GM23338 (cell line): ENCODE data around the gene ZFYVE26. TPM values are rescaled to one million over a fixed set of nuclear protein-coding genes. Genes with fewer than 3 reads are reported as not detected.

Experiments used
- ATAC-seq: fragments of 200-7000 bp; cut with Tn5 transposase; 3 replicates; pipeline ENCODE4 v1.9.1; 2020
- DNase-seq: peaks from one replicate; pipeline ENCODE4 v3.0.0-alpha.2; 2015; ENCODE audit warnings: low spot score
- H2AFZ ChIP-seq: fragments of 200-600 bp; sonication (generic); 2 replicates; pipeline ENCODE4 v1.8.0; 2016; ENCODE audit warnings: antibody characterized with exemption, mild to moderate bottlenecking, moderate library complexity
- H3F3A ChIP-seq: fragments of 200-600 bp; sonication (generic); replicated peaks from 2 replicates; pipeline ENCODE4 v1.8.0; 2017; ENCODE audit warnings: antibody characterized with exemption, mixed run types, low read depth
- H3K27ac ChIP-seq: fragments of 200-600 bp; sonication (generic); 2 replicates; pipeline ENCODE4 v1.6.1; 2016; ENCODE audit warnings: low read depth
- H3K27me3 ChIP-seq: fragments of 200-600 bp; sonication (generic); 2 replicates; pipeline ENCODE4 v1.8.0; 2016; ENCODE audit warnings: mild to moderate bottlenecking, mixed run types, moderate library complexity; ENCODE audit not compliant: insufficient read depth
- H3K36me3 ChIP-seq: fragments of 200-600 bp; sonication (generic); 2 replicates; pipeline ENCODE4 v1.8.0; 2016; ENCODE audit warnings: mild to moderate bottlenecking; ENCODE audit not compliant: insufficient read depth
- H3K4me1 ChIP-seq: fragments of 200-600 bp; sonication (generic); 2 replicates; pipeline ENCODE4 v1.8.0; 2016; ENCODE audit warnings: mild to moderate bottlenecking, moderate library complexity; ENCODE audit not compliant: insufficient read depth
- H3K4me2 ChIP-seq: fragments of 200-600 bp; sonication (generic); 2 replicates; pipeline ENCODE4 v1.7.1; 2017; ENCODE audit warnings: mixed run types
- H3K4me3 ChIP-seq: fragments of 200-600 bp; sonication (generic); 2 replicates; pipeline ENCODE4 v1.6.1; 2016; ENCODE audit warnings: mixed run types
- H3K79me2 ChIP-seq: fragments of 200-600 bp; sonication (generic); replicated peaks from 2 replicates; pipeline ENCODE4 v1.8.0; 2017; ENCODE audit warnings: mild to moderate bottlenecking; ENCODE audit not compliant: insufficient read depth
- H3K9me2 ChIP-seq: fragments of 200-600 bp; sonication (generic); 2 replicates; pipeline ENCODE4 v1.8.0; 2017; ENCODE audit not compliant: insufficient read depth
- H4K20me1 ChIP-seq: fragments of 200-600 bp; sonication (generic); replicated peaks from 2 replicates; pipeline ENCODE4 v1.8.0; 2017; ENCODE audit warnings: mild to moderate bottlenecking; ENCODE audit not compliant: insufficient read depth
- H3K27ac Mint-ChIP-seq: 2 replicates; pipeline ENCODE4 v1.8.0; 2020; ENCODE audit warnings: inconsistent platforms, mild to moderate bottlenecking, moderate library complexity, mixed read lengths
- H3K27me3 Mint-ChIP-seq: 3 replicates; pipeline ENCODE4 v1.8.0; 2022; ENCODE audit warnings: low read depth, mild to moderate bottlenecking, moderate library complexity, mixed read lengths, inconsistent platforms; ENCODE audit not compliant: insufficient read depth, poor library complexity
- H3K36me3 Mint-ChIP-seq: 3 replicates; pipeline ENCODE4 v1.8.0; 2021; ENCODE audit warnings: low read depth, mild to moderate bottlenecking, inconsistent platforms, moderate library complexity, mixed read lengths
- H3K4me1 Mint-ChIP-seq: 3 replicates; pipeline ENCODE4 v1.8.0; 2020; ENCODE audit warnings: mild to moderate bottlenecking, inconsistent platforms, mixed read lengths
- H3K4me3 Mint-ChIP-seq: 3 replicates; pipeline ENCODE4 v1.8.0; 2021; ENCODE audit warnings: moderate library complexity, mild to moderate bottlenecking, inconsistent platforms, mixed read lengths
- H3K9me3 Mint-ChIP-seq: 3 replicates; pipeline ENCODE4 v1.8.0; 2020; ENCODE audit warnings: moderate library complexity, mild to moderate bottlenecking, inconsistent platforms, mixed read lengths
- EZH2phosphoT487 ChIP-seq: fragments of 200-600 bp; sonication (generic); IDR thresholded peaks from one replicate; pipeline ENCODE4 v1.8.1; 2018; ENCODE audit warnings: antibody characterized with exemption; ENCODE audit not compliant: unreplicated experiment
- NANOG ChIP-seq: IDR thresholded peaks from 2 replicates; pipeline ENCODE4 v1.6.1; 2016; ENCODE audit warnings: antibody characterized with exemption, borderline replicate concordance
- REST ChIP-seq: IDR thresholded peaks from one replicate; pipeline ENCODE4 v1.6.1; 2018; ENCODE audit warnings: antibody characterized with exemption; ENCODE audit not compliant: unreplicated experiment
- STAT1 ChIP-seq: IDR thresholded peaks from one replicate; pipeline ENCODE4 v1.6.1; 2016; ENCODE audit warnings: antibody characterized with exemption; ENCODE audit not compliant: unreplicated experiment
- polyA plus RNA-seq: library from polyadenylated mRNA; unstranded; fragments of >200 nt; fragmentation: Nextera tagmentation; extraction: Ambion mirVana; gene quantifications from 2 replicates; pipeline ENCODE4 v1.2.1, GENCODE V29; 2016
- total RNA-seq: library from RNA; depleted of rRNA; stranded (reverse); fragments of >200 nt; shearing (Covaris generic); gene quantifications from 2 replicates; pipeline ENCODE4 v1.2.3, GENCODE V29; 2014
- TF ChIP-seq, protein P1 (sequence below), 2 experiments: fragments of 200-600 bp in 1 of 2; sonication (generic) in 1 of 2; conservative IDR thresholded peaks; 2 replicates each; pipeline versions ENCODE4 v1.5.1 to v1.6.1; 2016 to 2017; ENCODE audit warnings: antibody characterized with exemption in 2 of 2, low read depth in 2 of 2, mild to moderate bottlenecking in 2 of 2, moderate library complexity in 1 of 2

The ZFYVE26 gene
- total and polyA plus RNA-seq, 2 experiments from 2014 or later, result 5.6 to 36.0 TPM

DNA sequence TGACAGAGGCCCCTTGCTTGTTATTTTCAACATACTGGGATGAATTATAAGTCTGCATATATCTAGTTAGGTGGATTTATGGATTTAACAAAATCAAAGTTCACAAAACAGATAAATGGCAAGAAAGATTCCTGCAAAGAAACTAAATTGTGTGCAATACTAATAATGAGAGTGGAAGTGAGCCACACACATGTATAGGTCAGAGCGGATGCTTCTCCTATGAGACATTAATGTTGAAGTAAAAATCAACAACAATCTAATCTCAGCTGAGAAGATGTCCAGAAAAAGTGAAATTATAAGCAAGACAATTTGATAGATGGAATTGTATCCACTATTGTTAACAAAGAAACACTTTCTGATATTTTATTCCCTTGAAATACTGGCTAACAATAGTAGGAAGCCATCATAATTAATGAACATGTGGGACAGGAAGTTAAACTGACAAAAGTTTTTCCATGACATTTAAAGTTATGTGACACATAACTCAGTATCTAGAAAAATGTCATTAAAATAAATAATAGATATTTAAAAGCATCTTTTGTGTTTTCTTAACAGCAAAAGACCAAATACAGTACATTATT lies 42.9 kb upstream of the ZFYVE26 start:
- ATAC-seq (no peak), DNase-seq (no peak)
- Mint-ChIP-seq H3K9me3 (no peaks in the 10 kb centered on the region), H3K27me3 (peaks cover 3% of the 10 kb centered on the region), H3K4me1 (peaks cover 15% of the 10 kb centered on the region), H3K27ac (no peak overlapping the region), H3K36me3 (no peaks in the 10 kb centered on the region), H3K4me3 (no peak overlapping the region)
- Histone ChIP-seq H3K27ac (no peak overlapping the region), H3K79me2 (no peaks in the 10 kb centered on the region), H4K20me1 (no peaks in the 10 kb centered on the region), H3K9me2 (no peaks in the 10 kb centered on the region), H3K27me3 (no peaks in the 10 kb centered on the region), H3F3A (no peaks in the 10 kb centered on the region), H2AFZ (no peak overlapping the region), H3K36me3 (no peaks in the 10 kb centered on the region), H3K4me3 (no peak overlapping the region), H3K4me2 (no peak overlapping the region), H3K4me1 (0 out of 2 replicates have a peak, but pooled peaks cover 4% of the 10 kb centered on the region)
- TF ChIP-seq STAT1, result no peak
- TF ChIP-seq EZH2phosphoT487, result no peak
- no peak for TF ChIP-seq REST
- TF ChIP-seq, protein P1, sequence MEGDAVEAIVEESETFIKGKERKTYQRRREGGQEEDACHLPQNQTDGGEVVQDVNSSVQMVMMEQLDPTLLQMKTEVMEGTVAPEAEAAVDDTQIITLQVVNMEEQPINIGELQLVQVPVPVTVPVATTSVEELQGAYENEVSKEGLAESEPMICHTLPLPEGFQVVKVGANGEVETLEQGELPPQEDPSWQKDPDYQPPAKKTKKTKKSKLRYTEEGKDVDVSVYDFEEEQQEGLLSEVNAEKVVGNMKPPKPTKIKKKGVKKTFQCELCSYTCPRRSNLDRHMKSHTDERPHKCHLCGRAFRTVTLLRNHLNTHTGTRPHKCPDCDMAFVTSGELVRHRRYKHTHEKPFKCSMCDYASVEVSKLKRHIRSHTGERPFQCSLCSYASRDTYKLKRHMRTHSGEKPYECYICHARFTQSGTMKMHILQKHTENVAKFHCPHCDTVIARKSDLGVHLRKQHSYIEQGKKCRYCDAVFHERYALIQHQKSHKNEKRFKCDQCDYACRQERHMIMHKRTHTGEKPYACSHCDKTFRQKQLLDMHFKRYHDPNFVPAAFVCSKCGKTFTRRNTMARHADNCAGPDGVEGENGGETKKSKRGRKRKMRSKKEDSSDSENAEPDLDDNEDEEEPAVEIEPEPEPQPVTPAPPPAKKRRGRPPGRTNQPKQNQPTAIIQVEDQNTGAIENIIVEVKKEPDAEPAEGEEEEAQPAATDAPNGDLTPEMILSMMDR (conservative IDR thresholded peaks at IDR 0.05; ENCODE audit: low read depth in 2 of 2), result no peak

GRCh38 chr14:67857778-67858350 lies 41.5 kb upstream of the ZFYVE26 start:
- Histone ChIP-seq H3K4me3 (no peak overlapping the region), H3F3A (no peaks in the 10 kb centered on the region), H3K27me3 (no peaks in the 10 kb centered on the region), H2AFZ (no peak overlapping the region), H3K9me2 (no peaks in the 10 kb centered on the region), H3K4me1 (0 out of 2 replicates have a peak, but pooled peaks cover 4% of the 10 kb centered on the region), H3K4me2 (no peak overlapping the region), H4K20me1 (no peaks in the 10 kb centered on the region), H3K36me3 (no peaks in the 10 kb centered on the region), H3K79me2 (no peaks in the 10 kb centered on the region), H3K27ac (no peak overlapping the region)
- H3K27ac Mint-ChIP-seq, result no peak overlapping the region
- peaks cover 3% of the 10 kb centered on the region for H3K27me3 Mint-ChIP-seq
- H3K4me3 Mint-ChIP-seq, result no peak overlapping the region
- TF ChIP-seq NANOG, result no peak
- TF ChIP-seq, protein P1 (conservative IDR thresholded peaks at IDR 0.05; ENCODE audit: low read depth in 2 of 2), result peak; percentile 28 to 50; a peak in 3 of 4 replicates
- no peaks in the 10 kb centered on the region for H3K36me3 Mint-ChIP-seq
- no peaks in the 10 kb centered on the region for H3K9me3 Mint-ChIP-seq
- peak; percentile 74 for ATAC-seq
- H3K4me1 Mint-ChIP-seq, result peaks cover 10% of the 10 kb centered on the region; the same call in 2 of the 3 replicates
- DNase-seq, result peak; percentile 21
